ENCODE results near the gene GABRP.

Gene GABRP

GRCh38 chr5:170861917-170862766 is 78.6 kb downstream of the GABRP start, which contains the start of gene RANBP17:
RANBP17 (plus strand) TSS chr5:170862018.
- no peak for DNase-seq

GRCh38 chr5:170863646-170864045 is 80.1 kb downstream of the GABRP start:
- no peak for DNase-seq
